Retinal pigment epithelial cell (primary cell): Measurements from ENCODE around the gene RUVBL1.

Experiments
- DNase-seq: peaks from one replicate; pipeline ENCODE4 v3.0.0-alpha.2; 2010; ENCODE audit warnings: low read depth
- H3K4me3 ChIP-seq: 2 replicates; pipeline ENCODE4 v1.5.1; 2011; ENCODE audit warnings: mild to moderate bottlenecking, low read length, control low read depth, moderate library complexity
- TF ChIP-seq, protein P1 (sequence below): conservative IDR thresholded peaks from 2 replicates; pipeline ENCODE4 v1.5.1; 2011; ENCODE audit warnings: low read depth, low read length, control low read depth, inconsistent platforms

Gene RUVBL1

GRCh38 chr3:128095222-128095703, 28.3 kb downstream of the RUVBL1 start:
- peak; percentile 64 for DNase-seq
- H3K4me3 ChIP-seq: no peak overlapping the region
- TF ChIP-seq, protein P1, sequence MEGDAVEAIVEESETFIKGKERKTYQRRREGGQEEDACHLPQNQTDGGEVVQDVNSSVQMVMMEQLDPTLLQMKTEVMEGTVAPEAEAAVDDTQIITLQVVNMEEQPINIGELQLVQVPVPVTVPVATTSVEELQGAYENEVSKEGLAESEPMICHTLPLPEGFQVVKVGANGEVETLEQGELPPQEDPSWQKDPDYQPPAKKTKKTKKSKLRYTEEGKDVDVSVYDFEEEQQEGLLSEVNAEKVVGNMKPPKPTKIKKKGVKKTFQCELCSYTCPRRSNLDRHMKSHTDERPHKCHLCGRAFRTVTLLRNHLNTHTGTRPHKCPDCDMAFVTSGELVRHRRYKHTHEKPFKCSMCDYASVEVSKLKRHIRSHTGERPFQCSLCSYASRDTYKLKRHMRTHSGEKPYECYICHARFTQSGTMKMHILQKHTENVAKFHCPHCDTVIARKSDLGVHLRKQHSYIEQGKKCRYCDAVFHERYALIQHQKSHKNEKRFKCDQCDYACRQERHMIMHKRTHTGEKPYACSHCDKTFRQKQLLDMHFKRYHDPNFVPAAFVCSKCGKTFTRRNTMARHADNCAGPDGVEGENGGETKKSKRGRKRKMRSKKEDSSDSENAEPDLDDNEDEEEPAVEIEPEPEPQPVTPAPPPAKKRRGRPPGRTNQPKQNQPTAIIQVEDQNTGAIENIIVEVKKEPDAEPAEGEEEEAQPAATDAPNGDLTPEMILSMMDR: peak; percentile 95

GRCh38 chr3:128094295-128095151, 29.1 kb downstream of the RUVBL1 start:
- no peak overlapping the region for H3K4me3 ChIP-seq
- TF ChIP-seq, protein P1: no peak
- no peak for DNase-seq

DNA sequence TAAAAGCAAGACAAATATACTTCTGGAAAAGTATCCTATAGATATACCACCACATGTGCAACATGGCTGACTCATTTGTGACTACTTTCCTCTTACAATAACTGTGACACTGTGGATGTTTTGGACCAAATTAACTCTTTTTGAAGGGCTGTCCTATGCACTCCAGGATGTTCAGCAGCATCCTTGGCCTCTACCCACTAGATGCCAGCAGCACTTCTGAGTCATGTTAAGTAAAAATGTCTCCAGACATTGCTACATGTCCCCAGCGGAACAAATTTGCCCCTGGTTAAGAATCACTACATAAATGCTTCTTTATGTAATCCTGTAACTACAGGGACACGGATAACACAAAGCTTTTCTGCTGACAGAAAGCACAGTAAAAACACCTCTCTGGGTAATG, 32.0 kb downstream of the RUVBL1 start:
- DNase-seq: no peak
- H3K4me3 ChIP-seq: no peak overlapping the region
- TF ChIP-seq, protein P1: no peak

DNA sequence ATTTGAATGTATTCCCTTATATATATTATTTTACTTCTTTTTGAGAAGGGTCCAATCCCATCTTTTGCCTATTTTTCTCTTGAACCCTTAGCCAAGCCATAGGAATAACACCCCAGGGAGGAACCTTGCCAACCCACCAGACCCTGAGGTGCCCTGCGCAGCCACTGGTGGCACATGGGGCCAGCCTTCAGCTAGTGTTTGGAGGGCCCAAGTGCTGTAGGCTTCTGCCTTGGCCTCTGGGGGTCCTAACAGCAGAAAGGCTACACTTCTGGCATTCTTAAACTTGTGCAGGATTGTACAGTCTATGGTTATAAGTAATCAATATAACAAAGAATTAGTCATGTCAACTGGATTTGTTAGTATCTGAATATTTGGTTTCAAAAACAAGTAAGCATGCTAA, 34.5 kb downstream of the RUVBL1 start:
- H3K4me3 ChIP-seq: no peak overlapping the region
- TF ChIP-seq, protein P1: no peak
- DNase-seq: no peak

GRCh38 chr3:128084675-128085021, 39.0 kb downstream of the RUVBL1 start:
- TF ChIP-seq, protein P1: no peak
- DNase-seq: no peak
- H3K4me3 ChIP-seq: no peak overlapping the region

DNA sequence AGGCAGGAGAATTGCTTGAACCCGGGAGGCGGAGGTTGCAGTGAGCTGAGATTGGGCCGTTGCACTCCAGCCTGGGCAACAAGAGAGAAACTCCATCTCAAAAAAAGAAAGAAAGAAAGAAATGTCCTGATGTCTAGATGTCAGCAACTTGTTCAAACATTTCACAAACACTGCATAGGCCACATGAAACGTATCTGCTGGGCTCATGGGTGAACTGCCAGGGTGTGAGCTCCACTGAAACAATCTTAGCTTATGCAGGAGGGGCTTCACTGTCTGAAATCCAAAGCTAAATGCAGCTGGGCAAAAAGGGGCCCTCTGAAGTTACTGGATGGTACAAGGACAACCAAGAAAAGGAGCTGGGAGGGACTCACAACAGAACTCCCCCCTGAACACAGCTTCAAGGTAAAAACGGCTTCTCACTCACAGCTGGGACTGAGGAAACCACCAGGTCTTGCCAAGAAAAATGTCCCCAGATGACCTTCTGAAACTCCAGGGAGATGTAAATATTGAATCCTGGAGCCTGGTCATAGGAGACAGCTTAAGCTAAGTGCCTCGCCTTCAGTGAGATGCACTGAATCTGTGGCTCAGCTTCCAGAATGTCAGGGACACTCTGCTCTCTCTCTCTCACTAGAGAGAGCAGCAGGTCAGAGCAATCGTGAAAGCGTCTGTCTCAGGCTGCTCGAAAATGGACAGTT, 39.5 kb downstream of the RUVBL1 start:
- no peak overlapping the region for H3K4me3 ChIP-seq
- DNase-seq: no peak
- TF ChIP-seq, protein P1: no peak
